Muscle of leg (tissue), 11 donors: ENCODE data around the gene ZNF540. TPM values are rescaled to one million over a fixed set of nuclear protein-coding genes. Genes with fewer than 3 reads are reported as not detected.
A peak's percentile ranks its signal among the peaks of the same experiment; 100 is the strongest.
"Not testable (repeated sequence)": the region's sequence is repeated elsewhere in the genome, so short reads cannot be mapped to it uniquely, and the experiment has no call there.

Experiments
- DNase-seq: peaks from one replicate; pipeline ENCODE4 v3.0.0; 2013
- H3K27ac ChIP-seq: one replicate; pipeline ENCODE4 v1.5.1; 2013; ENCODE audit warnings: mild to moderate bottlenecking, low read length, control low read depth
- H3K27me3 ChIP-seq: one replicate; pipeline ENCODE4 v1.6.1; 2013; ENCODE audit warnings: low read length; ENCODE audit not compliant: control insufficient read depth, insufficient read depth
- H3K36me3 ChIP-seq: one replicate; pipeline ENCODE4 v1.6.1; 2013; ENCODE audit warnings: low read length; ENCODE audit not compliant: control insufficient read depth, insufficient read depth
- H3K4me1 ChIP-seq: one replicate; pipeline ENCODE4 v1.6.1; 2013; ENCODE audit warnings: low read length; ENCODE audit not compliant: control insufficient read depth, insufficient read depth
- H3K4me3 ChIP-seq: one replicate; pipeline ENCODE4 v1.5.1; 2013; ENCODE audit warnings: low read length, control low read depth
- H3K9me3 ChIP-seq: replicated peaks from 2 replicates; pipeline ENCODE4 v1.6.1; 2013; ENCODE audit warnings: low read depth, low read length; ENCODE audit not compliant: control insufficient read depth
- WGBS: methylation state at CpG from one replicate; pipeline ENCODE4 v1.1.5; 2013; ENCODE audit warnings: missing lambda C conversion rate; ENCODE audit not compliant: insufficient coverage; 5-methylcytosine and 5-hydroxymethylcytosine counted together
- polyA plus RNA-seq, 8 donors: library from polyadenylated mRNA; unstranded; fragments of 120-200 nt; gene quantifications; one replicate each; pipeline versions ENCODE4 v1.2.1 to v1.2.3, GENCODE V29; 2013; ENCODE audit warnings: inconsistent platforms in 1 of 8, low replicate concordance in 1 of 8; ENCODE audit not compliant: insufficient read length in 8 of 8, insufficient read depth in 1 of 8
- total RNA-seq: library from RNA; stranded (reverse); fragments of 120-200 nt; gene quantifications from one replicate; pipeline ENCODE4 v1.2.4, GENCODE V29; 2013

The ZNF540 gene
- total and polyA plus RNA-seq, 9 donors: 1.4 to 2.3 (median 1.9) TPM

GRCh38 chr19:37635076-37636056, 40.7 kb downstream of the ZNF540 start:
- peaks cover 66% of the 10 kb centered on the region for H3K9me3 ChIP-seq
- H3K36me3 ChIP-seq: peaks cover 12% of the 10 kb centered on the region
- DNase-seq: no peak
- no peak overlapping the region for H3K4me3 ChIP-seq
- H3K27me3 ChIP-seq: no peaks in the 10 kb centered on the region
- WGBS: 100% methylated on average over 1 of the region's 11 CpGs
- no peaks in the 10 kb centered on the region for H3K4me1 ChIP-seq
- no peak overlapping the region for H3K27ac ChIP-seq

- WGBS: 5% methylated on average over 3 of the region's 5 CpGs
- no peaks in the 10 kb centered on the region for H3K36me3 ChIP-seq
- no peaks in the 10 kb centered on the region for H3K9me3 ChIP-seq
- no peaks in the 10 kb centered on the region for H3K27me3 ChIP-seq
- no peak for DNase-seq
- peaks cover 5% of the 10 kb centered on the region for H3K4me1 ChIP-seq
- peak overlapping the region; percentile 90 for H3K4me3 ChIP-seq
- peak overlapping the region; percentile 95 for H3K27ac ChIP-seq
Measured at GRCh38 chr19:37654118-37654517, 59.4 kb downstream of the ZNF540 start.

GRCh38 chr19:37654629-37655300, 60.1 kb downstream of the ZNF540 start:
- peak overlapping the region; percentile 95 for H3K27ac ChIP-seq
- no peaks in the 10 kb centered on the region for H3K27me3 ChIP-seq
- peak overlapping the region; percentile 90 for H3K4me3 ChIP-seq
- no peaks in the 10 kb centered on the region for H3K9me3 ChIP-seq
- H3K36me3 ChIP-seq: no peaks in the 10 kb centered on the region
- peaks cover 5% of the 10 kb centered on the region for H3K4me1 ChIP-seq
- peak; percentile 53 for DNase-seq
- under 1% methylated on average over 39 of the region's 40 CpGs for WGBS

GRCh38 chr19:37655301-37655688, 60.6 kb downstream of the ZNF540 start, which contains the start of gene ZFP30:
Gene ZFP30 (minus strand): TSS chr19:37655465. CDS start chr19:37647822, 7,643 bp downstream.
- under 1% methylated on average over 33 of the region's 34 CpGs for WGBS
- Histone ChIP-seq H3K27ac (peak within 1 kb of the TSS; percentile 95), H3K27me3 (no peaks in the 10 kb centered on the region), H3K4me1 (peaks cover 5% of the 10 kb centered on the region), H3K4me3 (peak within 1 kb of the TSS; percentile 90), H3K9me3 (no peaks in the 10 kb centered on the region), H3K36me3 (no peaks in the 10 kb centered on the region)
- peak; percentile 97 for DNase-seq

- Histone ChIP-seq H3K9me3 (no peaks in the 10 kb centered on the region), H3K27ac (peak overlapping the region; percentile 95), H3K4me1 (peaks cover 5% of the 10 kb centered on the region), H3K4me3 (peak overlapping the region; percentile 90), H3K36me3 (no peaks in the 10 kb centered on the region), H3K27me3 (no peaks in the 10 kb centered on the region)
- DNase-seq: peak; percentile 91
- under 1% methylated on average over 52 of the region's 57 CpGs for WGBS
Measured at GRCh38 chr19:37655689-37656371, 61.2 kb downstream of the ZNF540 start.

- not testable (repeated sequence) for H3K4me3 ChIP-seq, H3K36me3 ChIP-seq, H3K9me3 ChIP-seq, H3K27ac ChIP-seq, H3K4me1 ChIP-seq, H3K27me3 ChIP-seq, DNase-seq
- no CpG with 5 or more reads among the region's 8 CpGs for WGBS
Measured at GRCh38 chr19:37657157-37657556, 62.5 kb downstream of the ZNF540 start.

Other genes starting within 250 kb of the ZNF540 start
- 7.6 TPM for gene ZNF527, start 223.8 kb upstream of the ZNF540 start, total RNA-seq
- gene ZNF527, start 223.8 kb upstream of the ZNF540 start, polyA plus RNA-seq: 1 to 10 TPM; 4.5 to 7.0 (median 5.7) TPM
- 8.3 TPM for gene ZNF569, start 127.4 kb upstream of the ZNF540 start, total RNA-seq
- gene ZNF569, start 127.4 kb upstream of the ZNF540 start, polyA plus RNA-seq: 1 to 10 TPM; 5.6 to 9.3 (median 7.6) TPM
- gene ZNF570, start 125.5 kb upstream of the ZNF540 start, total RNA-seq: 9.5 TPM
- gene ZNF570, start 125.5 kb upstream of the ZNF540 start, polyA plus RNA-seq: 1 to 10 TPM; 4.2 to 7.5 (median 5.9) TPM
- 7.0 TPM for gene ZNF793, start 87.9 kb upstream of the ZNF540 start, total RNA-seq
- gene ZNF793, start 87.9 kb upstream of the ZNF540 start, polyA plus RNA-seq: 10 to 100 TPM in 3 of 8 donors, 1 to 10 TPM in 5; 7.4 to 11.7 (median 8.5) TPM
- 8.0 TPM for gene ZNF571, start 84 bp upstream of the ZNF540 start, total RNA-seq
- gene ZNF571, start 84 bp upstream of the ZNF540 start, polyA plus RNA-seq: 1 to 10 TPM; 4.0 to 6.1 (median 5.4) TPM
- 25.0 TPM for gene ZFP30, start 60.6 kb downstream of the ZNF540 start, total RNA-seq
- 10 to 100 TPM in 7 of 8 donors, 1 to 10 TPM in 1; 8.4 to 14.3 (median 12.5) TPM for gene ZFP30, start 60.6 kb downstream of the ZNF540 start, polyA plus RNA-seq
- 7.0 TPM for gene ZNF607, start 124.9 kb downstream of the ZNF540 start, total RNA-seq
- 1 to 10 TPM; 4.5 to 5.7 (median 5.0) TPM for gene ZNF607, start 124.9 kb downstream of the ZNF540 start, polyA plus RNA-seq
- 17.1 TPM for gene ZNF573, start 184.7 kb downstream of the ZNF540 start, total RNA-seq
- 10 to 100 TPM in 1 of 8 donors, 1 to 10 TPM in 7; 5.9 to 14.9 (median 8.2) TPM for gene ZNF573, start 184.7 kb downstream of the ZNF540 start, polyA plus RNA-seq